GM18511 (cell line): ENCODE results near the gene CCNY.

Source experiments
- ATAC-seq: cut with Tn5 transposase; IDR thresholded peaks from one replicate; pipeline ENCODE4 v1.9.1; 2021; ENCODE audit warnings: mild to moderate bottlenecking, moderate library complexity; ENCODE audit not compliant: unreplicated experiment

Gene CCNY

GRCh38 chr10:35379226-35380137 is 43.2 kb downstream of the CCNY start:
- ATAC-seq = peak; percentile 91

- ATAC-seq = no peak
These were observed 45.8 kb downstream of the CCNY start for GRCh38 chr10:35382096-35382495.

- no peak for ATAC-seq
These were observed 48.1 kb downstream of the CCNY start for GRCh38 chr10:35384265-35384868.

GRCh38 chr10:35386594-35387174 is 50.4 kb downstream of the CCNY start:
- no peak for ATAC-seq

- ATAC-seq = peak; percentile 92
These were observed 51.5 kb downstream of the CCNY start for GRCh38 chr10:35387768-35388167.

- ATAC-seq = peak; percentile 51
These were observed 51.9 kb downstream of the CCNY start for GRCh38 chr10:35388197-35388596.

GRCh38 chr10:35388682-35389081 is 52.4 kb downstream of the CCNY start:
- ATAC-seq = no peak

GRCh38 chr10:35390161-35390840 is 54.0 kb downstream of the CCNY start:
- no peak for ATAC-seq

GRCh38 chr10:35390843-35391152 is 54.5 kb downstream of the CCNY start:
- no peak for ATAC-seq

- ATAC-seq = no peak
These were observed 55.0 kb downstream of the CCNY start for GRCh38 chr10:35391153-35391953.

- ATAC-seq = no peak
These were observed 55.6 kb downstream of the CCNY start for GRCh38 chr10:35391954-35392262.

- no peak for ATAC-seq
These were observed 56.3 kb downstream of the CCNY start for GRCh38 chr10:35392482-35393228.

- ATAC-seq = no peak
These were observed 58.1 kb downstream of the CCNY start for GRCh38 chr10:35394411-35394851.

GRCh38 chr10:35394934-35395333 is 58.6 kb downstream of the CCNY start:
- no peak for ATAC-seq

GRCh38 chr10:35396560-35397434 is 60.5 kb downstream of the CCNY start:
- no peak for ATAC-seq

GRCh38 chr10:35397953-35398352 is 61.6 kb downstream of the CCNY start:
- no peak for ATAC-seq

- ATAC-seq = no peak
These were observed 62.0 kb downstream of the CCNY start for GRCh38 chr10:35398355-35398754.

- no peak for ATAC-seq
These were observed 62.6 kb downstream of the CCNY start for GRCh38 chr10:35398908-35399307.

GRCh38 chr10:35399414-35400009 is 63.2 kb downstream of the CCNY start:
- ATAC-seq = no peak
